Endothelial cell of umbilical vein (primary cell): ENCODE data around the gene ALDH3B2. TPM values are rescaled to one million over a fixed set of nuclear protein-coding genes. Genes with fewer than 3 reads are reported as not detected.

Source experiments
- BruUV-seq: library from RNA; stranded (reverse); fragments of 400-500 nt; replicated peaks from 2 replicates; lab custom pipeline; 2021; lab: Mats Ljungman, UMichigan
- CTCF ChIA-PET: fragments of 300-600, 350-600 bp; sonication (Branson Sonifier 250); formaldehyde crosslinking; loops from one replicate; lab custom pipeline; 2021; ENCODE audit warnings: antibody characterized with exemption, inconsistent platforms; lab: Charles Lee
- POLR2A ChIA-PET: fragments of 300-600, 350-600 bp; sonication (Branson Sonifier 250); formaldehyde crosslinking; loops from one replicate; lab custom pipeline; 2021; ENCODE audit warnings: antibody characterized with exemption, inconsistent platforms; lab: Charles Lee
- DNase-seq: peaks from one replicate; pipeline ENCODE4 v3.0.0-alpha.2; 2011; ENCODE audit warnings: low read depth, low spot score
- FAIRE-seq: peaks from 2 replicates; lab custom pipeline; 2011; peaks lifted over from hg19 to GRCh38; lab: Jason Lieb, UNC
- H2AFZ ChIP-seq: 2 replicates; pipeline ENCODE4 v1.6.0; 2012; ENCODE audit warnings: low read depth, low read length, control low read depth, inconsistent platforms
- H3K27ac ChIP-seq: 2 replicates; pipeline ENCODE4 v1.5.1; 2011; ENCODE audit warnings: low read depth, mild to moderate bottlenecking, control low read depth, low read length, moderate library complexity; ENCODE audit not compliant: insufficient read depth
- H3K27me3 ChIP-seq, 2 experiments: 2 replicates each; pipeline versions ENCODE4 v1.6.0 to v1.6.1; 2011; ENCODE audit warnings: low read length in 2 of 2, mixed read lengths in 1 of 2; ENCODE audit not compliant: control insufficient read depth in 2 of 2, insufficient read depth in 2 of 2
- H3K36me3 ChIP-seq, 2 experiments: 2 replicates in 1 of 2; 3 replicates in 1 of 2; pipeline ENCODE4 v1.5.1; 2011; ENCODE audit warnings: low read length in 2 of 2, mild to moderate bottlenecking in 1 of 2, moderate library complexity in 1 of 2; ENCODE audit not compliant: control insufficient read depth in 2 of 2, insufficient read depth in 2 of 2; ENCODE audit errors: extremely low read depth in 1 of 2
- H3K4me1 ChIP-seq: 3 replicates; pipeline ENCODE4 v1.5.1; 2011; ENCODE audit warnings: mild to moderate bottlenecking, low read length; ENCODE audit not compliant: control insufficient read depth, insufficient read depth; ENCODE audit errors: extremely low read depth
- H3K4me2 ChIP-seq: 2 replicates; pipeline ENCODE4 v1.6.1; 2011; ENCODE audit warnings: low read length, control low read depth, mixed read lengths; ENCODE audit not compliant: insufficient read depth
- H3K4me3 ChIP-seq, 3 experiments: fragments of 200-600 bp in 1 of 3; sonication (generic), shearing (Covaris generic) in 1 of 3; replicated peaks in 1 of 3; 2 replicates each; pipeline ENCODE4 v1.5.1; 2011 to 2016; ENCODE audit warnings: control low read depth in 3 of 3, low read length in 3 of 3, mild to moderate bottlenecking in 2 of 3, inconsistent platforms in 1 of 3, low read depth in 1 of 3, moderate library complexity in 1 of 3; ENCODE audit not compliant: insufficient read depth in 1 of 3
- H3K79me2 ChIP-seq: 2 replicates; pipeline ENCODE4 v1.6.0; 2012; ENCODE audit warnings: low read length, inconsistent platforms; ENCODE audit not compliant: control insufficient read depth, insufficient read depth
- H3K9ac ChIP-seq: replicated peaks from 2 replicates; pipeline ENCODE3; 2011; ENCODE audit warnings: low read length, control low read depth; ENCODE audit not compliant: insufficient read depth; ENCODE audit errors: extremely low read depth
- H3K9me1 ChIP-seq: replicated peaks from 3 replicates; pipeline ENCODE4 v1.6.0; 2011; ENCODE audit warnings: mild to moderate bottlenecking, low read length; ENCODE audit not compliant: control insufficient read depth, insufficient read depth; ENCODE audit errors: extremely low read depth
- H3K9me3 ChIP-seq: replicated peaks from 2 replicates; pipeline ENCODE4 v1.5.1; 2012; ENCODE audit warnings: low read length, inconsistent platforms; ENCODE audit not compliant: control insufficient read depth, insufficient read depth
- H4K20me1 ChIP-seq: replicated peaks from 2 replicates; pipeline ENCODE3; 2011; ENCODE audit warnings: mild to moderate bottlenecking, low read length; ENCODE audit not compliant: control insufficient read depth, insufficient read depth; ENCODE audit errors: extremely low read depth
- EZH2 ChIP-seq: IDR thresholded peaks from 2 replicates; pipeline ENCODE4 v1.6.1; 2012; ENCODE audit warnings: borderline replicate concordance, low read depth, mild to moderate bottlenecking, moderate library complexity, low read length, inconsistent platforms; ENCODE audit not compliant: severe bottlenecking
- FOS ChIP-seq: IDR thresholded peaks from 2 replicates; pipeline ENCODE4 v1.6.1; 2011; ENCODE audit warnings: mild to moderate bottlenecking, low read length, moderate library complexity, borderline replicate concordance; ENCODE audit not compliant: insufficient read depth
- GATA2 ChIP-seq: IDR thresholded peaks from 2 replicates; pipeline ENCODE4 v1.7.0; 2011; ENCODE audit warnings: low read depth, mild to moderate bottlenecking, moderate library complexity, mixed read lengths, low read length; ENCODE audit not compliant: insufficient read length, insufficient read depth
- JUN ChIP-seq: IDR thresholded peaks from 2 replicates; pipeline ENCODE4 v1.6.1; 2011; ENCODE audit warnings: borderline replicate concordance, low read depth; ENCODE audit not compliant: insufficient read length, insufficient read depth
- MYC ChIP-seq: IDR thresholded peaks from one replicate; pipeline ENCODE4 v1.6.1; 2011; ENCODE audit warnings: mild to moderate bottlenecking, low read depth, low read length
- POLR2A ChIP-seq: IDR thresholded peaks from 2 replicates; pipeline ENCODE4 v1.6.1; 2012; ENCODE audit warnings: low read depth, mild to moderate bottlenecking, control low read depth, low read length
- POLR2AphosphoS5 ChIP-seq: IDR thresholded peaks from 2 replicates; pipeline ENCODE4 v1.6.1; 2012; ENCODE audit warnings: low read depth, mild to moderate bottlenecking, control low read depth, low read length, moderate library complexity; ENCODE audit not compliant: insufficient read depth
- dilution Hi-C: fragments of 300-500 bp; cut with MboI; formaldehyde crosslinking; loops from one replicate; pipeline ENCODE4 v1.15.0; 2019; ENCODE audit warnings: low sequenced_read_pairs; ENCODE audit not compliant: extremely low pct_ligation_motif_present
- intact Hi-C: fragments of 100-400 bp; cut with micrococcal nuclease; formaldehyde crosslinking; loops from one replicate; pipeline ENCODE4 v1.10.0; 2022
- polyA plus RNA-seq, 4 experiments: library from polyadenylated mRNA; depleted of rRNA in 3 of 4; stranded (reverse) in 3 of 4; unstranded in 1 of 4; fragments of >200 nt; gene quantifications; 2 replicates each; pipeline versions ENCODE4 v1.2.1 to v1.2.3, GENCODE V29; 2011 to 2012; ENCODE audit warnings: missing spikeins in 1 of 4
- total RNA-seq: library from RNA; stranded (reverse); gene quantifications from 2 replicates; pipeline ENCODE4 v1.2.3, GENCODE V29; 2021
- TF ChIP-seq, protein P1 (sequence below): IDR thresholded peaks from 2 replicates; pipeline ENCODE4 v1.6.1; 2011; ENCODE audit not compliant: insufficient read depth, insufficient read length
- TF ChIP-seq, protein P2 (sequence below), 2 donors: IDR thresholded peaks; 1 replicate in 1 of 2; 2 replicates in 1 of 2; pipeline ENCODE4 v1.5.1; 2011; ENCODE audit warnings: low read length in 2 of 2, mild to moderate bottlenecking in 2 of 2, moderate library complexity in 2 of 2, control low read depth in 1 of 2, inconsistent platforms in 1 of 2, low read depth in 1 of 2; ENCODE audit not compliant: insufficient read depth in 1 of 2; ENCODE audit errors: extremely low read depth in 1 of 2

Gene ALDH3B2
- total and polyA plus RNA-seq, 2 donors (not counting 3 experiments of a cell fraction or from before 2014, with no cell fraction given), result not detected

DNA sequence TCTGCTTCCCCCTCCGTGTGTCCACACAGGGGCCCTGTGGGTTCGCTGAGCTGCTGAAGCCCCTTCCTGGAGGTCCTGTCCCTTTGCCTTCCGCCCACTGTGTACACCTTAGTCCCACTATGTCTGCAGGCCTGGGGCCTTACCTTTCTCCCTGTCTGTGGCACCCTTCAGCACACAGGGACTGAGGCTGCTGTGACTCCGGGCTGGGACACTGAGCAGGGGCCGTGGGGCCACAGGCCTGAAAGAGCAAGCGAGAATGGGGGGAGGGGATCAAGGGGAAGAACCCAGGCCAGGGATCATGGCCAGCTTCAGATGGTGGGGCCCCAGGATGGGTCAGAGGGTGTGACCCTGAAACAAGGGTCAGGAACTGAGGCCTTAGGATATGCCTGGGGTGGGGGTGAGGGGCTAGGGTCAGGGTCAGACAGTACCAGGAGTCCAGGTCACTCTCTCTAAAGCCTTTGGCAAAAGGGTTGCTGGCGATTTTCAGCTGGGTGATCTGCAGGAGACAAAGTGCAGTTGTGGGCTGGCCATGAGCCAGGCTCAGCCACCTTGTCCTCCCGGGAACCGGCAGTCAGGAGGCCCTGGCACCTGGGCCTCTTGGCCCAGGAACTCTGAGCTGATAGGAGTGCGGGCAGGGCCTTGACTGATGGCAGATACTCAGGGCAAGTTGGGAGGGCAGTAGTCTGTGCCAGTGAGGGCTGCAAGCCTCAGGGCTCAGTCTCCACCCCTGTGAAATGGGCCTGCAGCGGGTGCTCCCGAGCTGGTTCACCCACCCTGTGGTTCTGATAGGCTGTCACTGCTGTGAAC lies 42.0 kb downstream of the ALDH3B2 start:
- Histone ChIP-seq H3K27me3 (no peaks in the 10 kb centered on the region), H4K20me1 (no peaks in the 10 kb centered on the region), H3K9ac (no peak overlapping the region), H3K79me2 (no peaks in the 10 kb centered on the region), H3K4me1 (peaks cover 4% of the 10 kb centered on the region), H3K27ac (no peak overlapping the region), H3K9me1 (no peaks in the 10 kb centered on the region), H2AFZ (no peak overlapping the region), H3K4me3 (no peak overlapping the region), H3K4me2 (no peak overlapping the region), H3K36me3 (no peaks in the 10 kb centered on the region), H3K9me3 (no peaks in the 10 kb centered on the region)
- FAIRE-seq (no peak), DNase-seq (no peak)
- no peak for TF ChIP-seq GATA2
- TF ChIP-seq POLR2AphosphoS5, result no peak
- TF ChIP-seq EZH2, result no peak
- no peak for TF ChIP-seq FOS
- TF ChIP-seq, protein P1, sequence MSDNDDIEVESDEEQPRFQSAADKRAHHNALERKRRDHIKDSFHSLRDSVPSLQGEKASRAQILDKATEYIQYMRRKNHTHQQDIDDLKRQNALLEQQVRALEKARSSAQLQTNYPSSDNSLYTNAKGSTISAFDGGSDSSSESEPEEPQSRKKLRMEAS, result no peak
- no peak for TF ChIP-seq POLR2A
- TF ChIP-seq MYC, result no peak
- CTCF ChIA-PET, result interaction anchor here (6.6 kb wide), 1 partner anchor 26 kb away, joined by 92 read pairs; no protein-coding TSS in a partner anchor
- dilution Hi-C loops, result no loop called here
- intact Hi-C loops, result no loop called here
- POLR2A ChIA-PET, result no interaction called here
- BruUV-seq, result no TSS peak

GRCh38 chr11:67631853-67632174 lies 42.6 kb downstream of the ALDH3B2 start:
- CTCF ChIA-PET, result interaction anchor here (6.6 kb wide), 1 partner anchor 26 kb away, joined by 92 read pairs; no protein-coding TSS in a partner anchor
- no peak for DNase-seq
- Histone ChIP-seq H3K9me3 (no peaks in the 10 kb centered on the region), H3K36me3 (no peaks in the 10 kb centered on the region), H3K9ac (no peak overlapping the region), H3K27ac (no peak overlapping the region), H2AFZ (no peak overlapping the region), H4K20me1 (no peaks in the 10 kb centered on the region), H3K79me2 (no peaks in the 10 kb centered on the region), H3K4me3 (no peak overlapping the region), H3K9me1 (no peaks in the 10 kb centered on the region), H3K4me2 (no peak overlapping the region), H3K4me1 (peaks cover 4% of the 10 kb centered on the region), H3K27me3 (no peaks in the 10 kb centered on the region)
- FAIRE-seq, result no peak
- POLR2A ChIA-PET, result no interaction called here
- dilution Hi-C loops (no loop called here), intact Hi-C loops (loop anchor here (2.0 kb wide), 1 partner anchor 173 kb away; no protein-coding TSS in a partner anchor)
- BruUV-seq, result no TSS peak
- TF ChIP-seq, protein P2, sequence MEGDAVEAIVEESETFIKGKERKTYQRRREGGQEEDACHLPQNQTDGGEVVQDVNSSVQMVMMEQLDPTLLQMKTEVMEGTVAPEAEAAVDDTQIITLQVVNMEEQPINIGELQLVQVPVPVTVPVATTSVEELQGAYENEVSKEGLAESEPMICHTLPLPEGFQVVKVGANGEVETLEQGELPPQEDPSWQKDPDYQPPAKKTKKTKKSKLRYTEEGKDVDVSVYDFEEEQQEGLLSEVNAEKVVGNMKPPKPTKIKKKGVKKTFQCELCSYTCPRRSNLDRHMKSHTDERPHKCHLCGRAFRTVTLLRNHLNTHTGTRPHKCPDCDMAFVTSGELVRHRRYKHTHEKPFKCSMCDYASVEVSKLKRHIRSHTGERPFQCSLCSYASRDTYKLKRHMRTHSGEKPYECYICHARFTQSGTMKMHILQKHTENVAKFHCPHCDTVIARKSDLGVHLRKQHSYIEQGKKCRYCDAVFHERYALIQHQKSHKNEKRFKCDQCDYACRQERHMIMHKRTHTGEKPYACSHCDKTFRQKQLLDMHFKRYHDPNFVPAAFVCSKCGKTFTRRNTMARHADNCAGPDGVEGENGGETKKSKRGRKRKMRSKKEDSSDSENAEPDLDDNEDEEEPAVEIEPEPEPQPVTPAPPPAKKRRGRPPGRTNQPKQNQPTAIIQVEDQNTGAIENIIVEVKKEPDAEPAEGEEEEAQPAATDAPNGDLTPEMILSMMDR (IDR thresholded peaks at IDR 0.05; ENCODE audit: extremely low read depth in 1 of 2, insufficient read depth in 1 of 2, low read depth in 1 of 2, low read length in 2 of 2), result no peak
- TF ChIP-seq EZH2 (no peak), MYC (no peak), FOS (no peak), JUN (no peak), POLR2AphosphoS5 (no peak), POLR2A (no peak), GATA2 (no peak)
- TF ChIP-seq, protein P1, result no peak
